Liver (tissue), 3 donors: ENCODE measurements around the gene FZD1.

Experiments
- CTCF ChIP-seq: fragments of 150-350 bp; IDR thresholded peaks from 2 replicates; pipeline ENCODE4 v1.5.1; 2017; ENCODE audit warnings: improper control_type of control experiment, low read depth, low read length; ENCODE audit not compliant: missing input control
- EGR1 ChIP-seq, 2 donors: IDR thresholded peaks; 2 replicates each; pipeline ENCODE4 v1.6.1; 2016 to 2018; ENCODE audit warnings: antibody characterized with exemption in 2 of 2, low read depth in 2 of 2
- donor health status: healthy.
- donor health status: healthy.

- TF ChIP-seq EGR1 (IDR thresholded peaks at IDR 0.05; ENCODE audit: low read depth in 2 of 2), result no peak
- TF ChIP-seq CTCF, result no peak
These were observed 24.5 kb upstream of the FZD1 start for GRCh38 chr7:91239772-91240171.
